Measurements from ENCODE around the gene RBFOX2. TPM values are rescaled to one million over a fixed set of nuclear protein-coding genes. Genes with fewer than 3 reads are reported as not detected.

RBFOX2 gene
- total and polyA plus RNA-seq, 10 of the 15 experiments (the other 5 are each of a cell fraction or from before 2014, with no cell fraction given), result 0.01 to 2.7 (median 0.17) TPM; not detected in 4

DNA sequence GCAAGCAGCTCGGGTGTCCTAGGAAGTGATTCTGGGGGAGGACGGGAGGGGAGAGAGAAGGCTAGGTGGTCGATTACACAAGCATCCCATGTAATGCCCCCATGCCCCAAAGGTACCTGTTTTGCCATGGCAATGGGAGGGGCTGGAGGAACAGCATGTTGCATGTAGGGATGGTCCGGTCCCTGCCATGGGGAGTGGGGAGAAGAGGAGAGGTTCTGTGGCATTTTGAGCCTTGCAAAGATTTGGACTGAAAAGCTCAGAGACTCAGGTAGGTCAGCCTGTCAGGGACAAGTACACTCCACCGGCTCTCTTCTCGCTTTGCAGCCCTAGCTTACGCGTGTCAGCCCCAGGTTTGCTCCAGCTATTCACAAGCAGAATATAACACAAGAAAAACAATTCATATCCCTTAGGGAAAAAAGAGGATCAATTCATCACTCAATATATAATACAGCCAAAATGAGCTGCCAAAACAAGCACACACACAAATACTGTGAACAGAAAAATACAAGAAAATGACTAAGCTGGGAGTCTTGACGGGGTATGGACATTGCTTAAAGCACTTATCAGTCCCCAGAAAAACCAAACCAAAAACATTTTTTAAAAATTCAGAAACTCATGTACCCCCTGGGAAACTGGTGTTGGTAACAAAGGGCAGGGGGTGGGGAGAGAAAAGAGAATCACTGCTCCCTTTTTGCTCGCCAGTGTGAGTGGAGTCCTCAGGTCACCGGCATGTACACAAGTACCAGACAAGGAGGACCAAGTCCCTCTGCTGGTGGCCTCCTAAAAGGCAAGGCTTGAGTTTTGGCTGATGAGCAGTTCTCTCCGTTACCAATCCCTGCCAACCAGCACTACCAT, 289.3 kb downstream of the RBFOX2 start:
- FAIRE-seq, result no peak
- peak; percentile 55 for ATAC-seq
- no peaks in the 10 kb centered on the region for H3K4me1 ChIP-seq (ENCODE audit: control insufficient read depth, insufficient read depth, low read length)
- ChIA-PET CTCF (interaction anchor here (1.0 to 4.2 kb wide), 2 partner anchors 12 to 108 kb away, joined by 3 to 11 read pairs; no protein-coding TSS in a partner anchor), RAD21 (ENCODE audit: unreplicated experiment) (no interaction called here), SMC1A (ENCODE audit: uncharacterized antibody, unreplicated experiment) (interaction anchor here (1.3 to 1.5 kb wide), 2 partner anchors 102 to 108 kb away, joined by 3 read pairs; no protein-coding TSS in a partner anchor), POLR2A (no interaction called here)
- H3K36me3 ChIP-seq (ENCODE audit: control insufficient read depth in 2 of 2, insufficient read depth in 2 of 2, low read length in 1 of 2), result no peaks in the 10 kb centered on the region
- no peak overlapping the region for H3K4me2 ChIP-seq (ENCODE audit: control insufficient read depth, insufficient read depth)
- H3K27me3 ChIP-seq (replicated peaks in 1 of 2; ENCODE audit: control insufficient read depth in 2 of 2, insufficient read depth in 2 of 2, low read length in 1 of 2), result peaks cover 0 to 6% of the 10 kb centered on the region in 2 experiments
- TF ChIP-seq NR2C2 (IDR thresholded peaks at IDR 0.05; ENCODE audit: borderline replicate concordance, control insufficient read depth, insufficient read length, low read depth) (no peak), GABPA (IDR thresholded peaks at IDR 0.05; ENCODE audit: low read depth) (no peak), POU2F2 (IDR thresholded peaks at IDR 0.05; ENCODE audit: borderline replicate concordance, low read depth, low read length) (no peak), CBX5 (IDR thresholded peaks at IDR 0.05; ENCODE audit: low read depth) (no peak), BHLHE40 (IDR thresholded peaks at IDR 0.05; ENCODE audit: borderline replicate concordance in 1 of 2, low read depth in 2 of 2, low read length in 1 of 2) (no peak), PML (IDR thresholded peaks at IDR 0.05; ENCODE audit: low read length) (no peak), CBFB (IDR thresholded peaks at IDR 0.05; ENCODE audit: low read depth) (no peak), STAT3 (IDR thresholded peaks at IDR 0.05; ENCODE audit: low read depth, low read length) (no peak), CREM (IDR thresholded peaks at IDR 0.05; ENCODE audit: low read depth) (no peak), TCF7 (IDR thresholded peaks at IDR 0.05; ENCODE audit: borderline replicate concordance) (no peak), BCL11A (IDR thresholded peaks at IDR 0.05; ENCODE audit: low read depth, low read length) (no peak), WRNIP1 (IDR thresholded peaks at IDR 0.05; ENCODE audit: borderline replicate concordance, low read depth, low read length) (no peak), LARP7 (IDR thresholded peaks at IDR 0.05) (no peak), NRF1 (conservative IDR thresholded peaks at IDR 0.05; ENCODE audit: low read depth, low read length) (no peak)
- TF ChIP-seq, protein P1, sequence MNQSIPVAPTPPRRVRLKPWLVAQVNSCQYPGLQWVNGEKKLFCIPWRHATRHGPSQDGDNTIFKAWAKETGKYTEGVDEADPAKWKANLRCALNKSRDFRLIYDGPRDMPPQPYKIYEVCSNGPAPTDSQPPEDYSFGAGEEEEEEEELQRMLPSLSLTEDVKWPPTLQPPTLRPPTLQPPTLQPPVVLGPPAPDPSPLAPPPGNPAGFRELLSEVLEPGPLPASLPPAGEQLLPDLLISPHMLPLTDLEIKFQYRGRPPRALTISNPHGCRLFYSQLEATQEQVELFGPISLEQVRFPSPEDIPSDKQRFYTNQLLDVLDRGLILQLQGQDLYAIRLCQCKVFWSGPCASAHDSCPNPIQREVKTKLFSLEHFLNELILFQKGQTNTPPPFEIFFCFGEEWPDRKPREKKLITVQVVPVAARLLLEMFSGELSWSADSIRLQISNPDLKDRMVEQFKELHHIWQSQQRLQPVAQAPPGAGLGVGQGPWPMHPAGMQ (IDR thresholded peaks at IDR 0.05; ENCODE audit: borderline replicate concordance), result no peak
- TF ChIP-seq, protein P2, sequence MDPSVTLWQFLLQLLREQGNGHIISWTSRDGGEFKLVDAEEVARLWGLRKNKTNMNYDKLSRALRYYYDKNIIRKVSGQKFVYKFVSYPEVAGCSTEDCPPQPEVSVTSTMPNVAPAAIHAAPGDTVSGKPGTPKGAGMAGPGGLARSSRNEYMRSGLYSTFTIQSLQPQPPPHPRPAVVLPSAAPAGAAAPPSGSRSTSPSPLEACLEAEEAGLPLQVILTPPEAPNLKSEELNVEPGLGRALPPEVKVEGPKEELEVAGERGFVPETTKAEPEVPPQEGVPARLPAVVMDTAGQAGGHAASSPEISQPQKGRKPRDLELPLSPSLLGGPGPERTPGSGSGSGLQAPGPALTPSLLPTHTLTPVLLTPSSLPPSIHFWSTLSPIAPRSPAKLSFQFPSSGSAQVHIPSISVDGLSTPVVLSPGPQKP (IDR thresholded peaks at IDR 0.05; ENCODE audit: low read depth, low read length), result no peak
- TF ChIP-seq, protein P3, sequence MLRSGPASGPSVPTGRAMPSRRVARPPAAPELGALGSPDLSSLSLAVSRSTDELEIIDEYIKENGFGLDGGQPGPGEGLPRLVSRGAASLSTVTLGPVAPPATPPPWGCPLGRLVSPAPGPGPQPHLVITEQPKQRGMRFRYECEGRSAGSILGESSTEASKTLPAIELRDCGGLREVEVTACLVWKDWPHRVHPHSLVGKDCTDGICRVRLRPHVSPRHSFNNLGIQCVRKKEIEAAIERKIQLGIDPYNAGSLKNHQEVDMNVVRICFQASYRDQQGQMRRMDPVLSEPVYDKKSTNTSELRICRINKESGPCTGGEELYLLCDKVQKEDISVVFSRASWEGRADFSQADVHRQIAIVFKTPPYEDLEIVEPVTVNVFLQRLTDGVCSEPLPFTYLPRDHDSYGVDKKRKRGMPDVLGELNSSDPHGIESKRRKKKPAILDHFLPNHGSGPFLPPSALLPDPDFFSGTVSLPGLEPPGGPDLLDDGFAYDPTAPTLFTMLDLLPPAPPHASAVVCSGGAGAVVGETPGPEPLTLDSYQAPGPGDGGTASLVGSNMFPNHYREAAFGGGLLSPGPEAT (IDR thresholded peaks at IDR 0.05; ENCODE audit: low read depth), result no peak
- 48% methylated on average over 12 of the region's 12 CpGs for WGBS (ENCODE audit: insufficient coverage, insufficient replicate concordance, low lambda C conversion rate, missing lambda C conversion rate)
- no peaks in the 10 kb centered on the region for H3K9me3 ChIP-seq (replicated peaks; ENCODE audit: control insufficient read depth, insufficient read depth, low read length)
- H3K27ac ChIP-seq (ENCODE audit: control insufficient read depth, insufficient read depth), result no peak overlapping the region
- no peak overlapping the region for H3K9ac ChIP-seq (ENCODE audit: control insufficient read depth, insufficient read depth, low read length)
- no peak overlapping the region for H3K4me3 ChIP-seq
- intact Hi-C loops (cut with micrococcal nuclease; ENCODE audit: unreplicated experiment), result no loop called here
- H2AFZ ChIP-seq (ENCODE audit: control insufficient read depth, low read depth, low read length), result no peak overlapping the region
- in situ Hi-C loops (cut with MboI), result no loop called here
- no peaks in the 10 kb centered on the region for H3K79me2 ChIP-seq (ENCODE audit: control insufficient read depth, insufficient read depth, low read length)
- DNase-seq (ENCODE audit: low read depth, low spot score), result no peak
- no TSS peak for BruUV-seq (replicated peaks)
- H4K20me1 ChIP-seq (ENCODE audit: control insufficient read depth, insufficient read depth), result no peaks in the 10 kb centered on the region

Data from GM12878 (cell line).